ENCODE measurements around the gene MEIS1. TPM values are rescaled to one million over a fixed set of nuclear protein-coding genes. Genes with fewer than 3 reads are reported as not detected.

The MEIS1 gene
- total RNA-seq, 2 experiments from 2014 or later, result not detected

- H3K36me3 Mint-ChIP-seq (ENCODE audit: low read depth), result no peaks in the 10 kb centered on the region
- no peak overlapping the region for H3K27ac Mint-ChIP-seq
- POLR2A ChIA-PET, result no interaction called here
- DNase-seq, result no peak
- H3K4me3 Mint-ChIP-seq, result no peak overlapping the region
- intact Hi-C loops (cut with DNase I, micrococcal nuclease), result loop anchor here (10.0 kb wide), 2 partner anchors 779 to 1421 kb away; no protein-coding TSS in a partner anchor
- H3K9me3 Mint-ChIP-seq (ENCODE audit: low read depth), result no peaks in the 10 kb centered on the region
- CTCF ChIA-PET, result interaction anchor here (0.7 to 1.6 kb wide), 2 partner anchors 12 to 1061 kb away, joined by 4 to 5 read pairs; no protein-coding TSS in a partner anchor
- no peaks in the 10 kb centered on the region for H3K4me1 Mint-ChIP-seq
- ATAC-seq, result no peak
- H3K27me3 Mint-ChIP-seq, result peaks cover 30% of the 10 kb centered on the region
These were observed 11.4 kb upstream of the MEIS1 start for GRCh38 chr2:66423391-66424124.

GRCh38 chr2:66426244-66427111, 8.4 kb upstream of the MEIS1 start:
- H3K9me3 Mint-ChIP-seq (ENCODE audit: low read depth), result no peaks in the 10 kb centered on the region
- no peak for ATAC-seq
- no peaks in the 10 kb centered on the region for H3K36me3 Mint-ChIP-seq (ENCODE audit: low read depth)
- DNase-seq, result no peak
- peaks cover 51% of the 10 kb centered on the region for H3K27me3 Mint-ChIP-seq
- no peak overlapping the region for H3K4me3 Mint-ChIP-seq
- POLR2A ChIA-PET, result no interaction called here
- H3K4me1 Mint-ChIP-seq, result no peaks in the 10 kb centered on the region
- no peak overlapping the region for H3K27ac Mint-ChIP-seq
- intact Hi-C loops (cut with DNase I, micrococcal nuclease), result loop anchor here (5.0 to 10.0 kb wide), 3 partner anchors 782 to 1418 kb away; no protein-coding TSS in a partner anchor
- CTCF ChIA-PET, result interaction anchor here (0.7 to 0.9 kb wide), 3 partner anchors 9 to 1605 kb away, joined by 3 to 4 read pairs (median 4); no protein-coding TSS in a partner anchor

- no peak for ATAC-seq
- no peaks in the 10 kb centered on the region for H3K36me3 Mint-ChIP-seq (ENCODE audit: low read depth)
These were observed 7.6 kb upstream of the MEIS1 start for GRCh38 chr2:66427300-66427699.

GRCh38 chr2:66428986-66429612, 5.8 kb upstream of the MEIS1 start:
- Mint-ChIP-seq H3K4me1 (peaks cover 13% of the 10 kb centered on the region), H3K4me3 (no peak overlapping the region), H3K9me3 (ENCODE audit: low read depth) (no peaks in the 10 kb centered on the region), H3K27ac (no peak overlapping the region), H3K36me3 (ENCODE audit: low read depth) (no peaks in the 10 kb centered on the region), H3K27me3 (peaks cover 73% of the 10 kb centered on the region)
- POLR2A ChIA-PET, result no interaction called here
- no peak for ATAC-seq
- CTCF ChIA-PET, result interaction anchor here (0.7 to 1.1 kb wide), 2 partner anchors 8 to 13 kb away, joined by 3 to 5 read pairs; no protein-coding TSS in a partner anchor
- DNase-seq, result no peak
- intact Hi-C loops (cut with DNase I, micrococcal nuclease), result loop anchor here (1.0 to 10.0 kb wide), 5 partner anchors 148 to 1602 kb away; no protein-coding TSS in a partner anchor

More at GRCh38 chr2:66427300-66427699, 7.6 kb upstream of the MEIS1 start:
- H3K4me3 Mint-ChIP-seq, result no peak overlapping the region
- CTCF ChIA-PET, result interaction anchor here (0.9 kb wide), 2 partner anchors 10 to 1604 kb away, joined by 3 to 4 read pairs; no protein-coding TSS in a partner anchor
- POLR2A ChIA-PET, result no interaction called here
- H3K9me3 Mint-ChIP-seq (ENCODE audit: low read depth), result no peaks in the 10 kb centered on the region
- H3K27me3 Mint-ChIP-seq, result peaks cover 58% of the 10 kb centered on the region
- H3K4me1 Mint-ChIP-seq, result no peaks in the 10 kb centered on the region
- H3K27ac Mint-ChIP-seq, result no peak overlapping the region
- intact Hi-C loops (cut with DNase I, micrococcal nuclease), result loop anchor here (5.0 to 10.0 kb wide), 3 partner anchors 782 to 1418 kb away; no protein-coding TSS in a partner anchor
- DNase-seq, result no peak

- POLR2A ChIA-PET, result no interaction called here
- Mint-ChIP-seq H3K4me3 (no peak overlapping the region), H3K9me3 (ENCODE audit: low read depth) (no peaks in the 10 kb centered on the region), H3K4me1 (peaks cover 21% of the 10 kb centered on the region), H3K27me3 (peaks cover 77% of the 10 kb centered on the region), H3K27ac (no peak overlapping the region), H3K36me3 (ENCODE audit: low read depth) (no peaks in the 10 kb centered on the region)
- intact Hi-C loops (cut with DNase I, micrococcal nuclease), result loop anchor here (1.0 to 10.0 kb wide), 5 partner anchors 147 to 1601 kb away; no protein-coding TSS in a partner anchor
- CTCF ChIA-PET, result interaction anchor here (0.9 kb wide), 1 partner anchor 9 kb away, joined by 3 read pairs; no protein-coding TSS in a partner anchor
- DNase-seq (no peak), ATAC-seq (no peak)
These were observed 5.0 kb upstream of the MEIS1 start for GRCh38 chr2:66429693-66430504.

GRCh38 chr2:66430505-66431273, 4.2 kb upstream of the MEIS1 start:
- ChIA-PET CTCF (interaction anchor here (0.9 kb wide), 1 partner anchor 8 kb away, joined by 3 read pairs; no protein-coding TSS in a partner anchor), POLR2A (no interaction called here)
- H3K4me3 Mint-ChIP-seq, result no peak overlapping the region
- DNase-seq, result no peak
- intact Hi-C loops (cut with DNase I, micrococcal nuclease), result no loop called here
- no peak overlapping the region for H3K27ac Mint-ChIP-seq
- peaks cover 76% of the 10 kb centered on the region for H3K27me3 Mint-ChIP-seq
- ATAC-seq, result no peak
- H3K36me3 Mint-ChIP-seq (ENCODE audit: low read depth), result no peaks in the 10 kb centered on the region
- H3K4me1 Mint-ChIP-seq, result peaks cover 28% of the 10 kb centered on the region
- H3K9me3 Mint-ChIP-seq (ENCODE audit: low read depth), result no peaks in the 10 kb centered on the region

GRCh38 chr2:66431274-66431642, 3.7 kb upstream of the MEIS1 start:
- H3K36me3 Mint-ChIP-seq (ENCODE audit: low read depth), result no peaks in the 10 kb centered on the region
- H3K4me3 Mint-ChIP-seq, result no peak overlapping the region
- POLR2A ChIA-PET, result no interaction called here
- intact Hi-C loops (cut with DNase I, micrococcal nuclease), result no loop called here
- CTCF ChIA-PET, result no interaction called here
- peaks cover 73% of the 10 kb centered on the region for H3K27me3 Mint-ChIP-seq
- peaks cover 28% of the 10 kb centered on the region for H3K4me1 Mint-ChIP-seq
- DNase-seq (no peak), ATAC-seq (no peak)
- H3K9me3 Mint-ChIP-seq (ENCODE audit: low read depth), result no peaks in the 10 kb centered on the region
- H3K27ac Mint-ChIP-seq, result no peak overlapping the region

GRCh38 chr2:66431846-66432587, 2.9 kb upstream of the MEIS1 start:
- POLR2A ChIA-PET, result no interaction called here

GRCh38 chr2:66432801-66433694, 1.9 kb upstream of the MEIS1 start:
- no peak overlapping the region for H3K27ac Mint-ChIP-seq
- H3K9me3 Mint-ChIP-seq (ENCODE audit: low read depth), result no peaks in the 10 kb centered on the region
- POLR2A ChIA-PET, result no interaction called here
- peak; percentile 63 for DNase-seq
- CTCF ChIA-PET, result no interaction called here
- H3K27me3 Mint-ChIP-seq, result peaks cover 73% of the 10 kb centered on the region
- intact Hi-C loops (cut with DNase I, micrococcal nuclease), result no loop called here
- peak overlapping the region; percentile 65 for H3K4me3 Mint-ChIP-seq
- ATAC-seq, result peak; percentile 52
- no peaks in the 10 kb centered on the region for H3K36me3 Mint-ChIP-seq (ENCODE audit: low read depth)
- peaks cover 28% of the 10 kb centered on the region for H3K4me1 Mint-ChIP-seq

More at GRCh38 chr2:66431846-66432587, 2.9 kb upstream of the MEIS1 start:
- intact Hi-C loops (cut with DNase I, micrococcal nuclease), result no loop called here
- H3K4me1 Mint-ChIP-seq, result peaks cover 28% of the 10 kb centered on the region
- H3K36me3 Mint-ChIP-seq (ENCODE audit: low read depth), result no peaks in the 10 kb centered on the region
- no peaks in the 10 kb centered on the region for H3K9me3 Mint-ChIP-seq (ENCODE audit: low read depth)
- CTCF ChIA-PET, result no interaction called here
- peaks cover 72% of the 10 kb centered on the region for H3K27me3 Mint-ChIP-seq
- H3K27ac Mint-ChIP-seq, result no peak overlapping the region
- DNase-seq (no peak), ATAC-seq (no peak)
- H3K4me3 Mint-ChIP-seq, result no peak overlapping the region

All from activated CD4-positive, alpha-beta T cell treated with anti-CD3 and anti-CD28 coated beads for 36 hours (primary cell).